GM12872 (cell line): ENCODE measurements around the gene PCDHGC3.

ENCODE experiments used
- CTCF ChIP-seq: IDR thresholded peaks from 3 replicates; pipeline ENCODE4 v1.5.1; 2011; ENCODE audit warnings: low read depth, mild to moderate bottlenecking, low read length, moderate library complexity; ENCODE audit not compliant: insufficient read depth

The PCDHGC3 gene

GRCh38 chr5:141511771-141512325 lies 36.1 kb downstream of the PCDHGC3 start:
- no peak for TF ChIP-seq CTCF

- TF ChIP-seq CTCF = peak; percentile 94
These were observed 36.7 kb downstream of the PCDHGC3 start for GRCh38 chr5:141512390-141512910.

- TF ChIP-seq CTCF = no peak
These were observed 37.3 kb downstream of the PCDHGC3 start for GRCh38 chr5:141512911-141513626.

GRCh38 chr5:141513627-141514329 lies 38.0 kb downstream of the PCDHGC3 start:
- TF ChIP-seq CTCF = no peak

GRCh38 chr5:141514330-141515133 lies 38.8 kb downstream of the PCDHGC3 start:
- TF ChIP-seq CTCF = no peak

GRCh38 chr5:141515141-141515540 lies 39.4 kb downstream of the PCDHGC3 start:
- no peak for TF ChIP-seq CTCF
